GM12878 (cell line): ENCODE measurements around the gene MRGPRF. TPM values are rescaled to one million over a fixed set of nuclear protein-coding genes. Genes with fewer than 3 reads are reported as not detected.

ENCODE experiments used
- ATAC-seq: fragments of 200-7000 bp; cut with Tn5 transposase; 3 replicates; pipeline ENCODE4 v1.9.1; 2020; ENCODE audit warnings: mild to moderate bottlenecking, moderate library complexity
- BruUV-seq: library from RNA; stranded (reverse); fragments of 400-500 nt; replicated peaks from 2 replicates; lab custom pipeline; 2021; lab: Mats Ljungman, UMichigan
- CTCF ChIA-PET: fragments of 300-600 bp; sonication (Branson Sonifier 250); formaldehyde crosslinking; extraction: SDS; loops from one replicate; lab custom pipeline; 2021; ENCODE audit warnings: inconsistent platforms; lab: Yijun Ruan, JAX
- POLR2A ChIA-PET: fragments of 350-600 bp; formaldehyde crosslinking; extraction: SDS; loops from one replicate; lab custom pipeline; 2021; ENCODE audit warnings: inconsistent platforms; lab: Charles Lee
- RAD21 ChIA-PET: fragments of 300-600 bp; sonication (Branson Sonifier 250); formaldehyde crosslinking; loops from one replicate; lab custom pipeline; 2023; ENCODE audit warnings: antibody characterized with exemption; ENCODE audit not compliant: unreplicated experiment; lab: Charles Lee
- SMC1A ChIA-PET: fragments of 300-600 bp; sonication (Branson Sonifier 250); formaldehyde crosslinking; loops from one replicate; lab custom pipeline; 2023; ENCODE audit not compliant: unreplicated experiment, uncharacterized antibody; lab: Charles Lee
- DNase-seq: peaks from one replicate; pipeline ENCODE4 v3.0.0-alpha.2; 2011; ENCODE audit warnings: low read depth, low spot score
- FAIRE-seq: peaks from 3 replicates; lab custom pipeline; 2011; peaks lifted over from hg19 to GRCh38; lab: Jason Lieb, UNC
- H2AFZ ChIP-seq: 2 replicates; pipeline ENCODE4 v1.6.0; 2011; ENCODE audit warnings: low read depth, low read length, control low read depth; ENCODE audit not compliant: control insufficient read depth
- H3K27ac ChIP-seq: 2 replicates; pipeline ENCODE4 v1.5.1; 2011; ENCODE audit warnings: control low read depth; ENCODE audit not compliant: control insufficient read depth, insufficient read depth
- H3K27me3 ChIP-seq, 2 experiments: replicated peaks in 1 of 2; 2 replicates each; pipeline versions ENCODE4 v1.6.0 to v1.6.1; 2011; ENCODE audit warnings: low read length in 1 of 2; ENCODE audit not compliant: control insufficient read depth in 2 of 2, insufficient read depth in 2 of 2
- H3K36me3 ChIP-seq, 2 experiments: 2 replicates each; pipeline ENCODE4 v1.5.1; 2011; ENCODE audit warnings: low read length in 1 of 2; ENCODE audit not compliant: control insufficient read depth in 2 of 2, insufficient read depth in 2 of 2
- H3K4me1 ChIP-seq: 2 replicates; pipeline ENCODE4 v1.6.1; 2011; ENCODE audit warnings: mild to moderate bottlenecking, low read length, moderate library complexity, mixed read lengths; ENCODE audit not compliant: control insufficient read depth, insufficient read depth
- H3K4me2 ChIP-seq: 2 replicates; pipeline ENCODE4 v1.6.0; 2011; ENCODE audit warnings: control low read depth; ENCODE audit not compliant: control insufficient read depth, insufficient read depth
- H3K4me3 ChIP-seq: fragments of 200-600 bp; sonication (generic); 2 replicates; pipeline ENCODE4 v1.5.1; 2016
- H3K79me2 ChIP-seq: 2 replicates; pipeline ENCODE4 v1.6.0; 2011; ENCODE audit warnings: low read length; ENCODE audit not compliant: control insufficient read depth, insufficient read depth
- H3K9ac ChIP-seq: 2 replicates; pipeline ENCODE4 v1.8.0; 2011; ENCODE audit warnings: low read length, control low read depth, mixed read lengths; ENCODE audit not compliant: control insufficient read depth, insufficient read depth
- H3K9me3 ChIP-seq: replicated peaks from 3 replicates; pipeline ENCODE4 v1.5.1; 2011; ENCODE audit warnings: mild to moderate bottlenecking, low read length; ENCODE audit not compliant: control insufficient read depth, insufficient read depth
- H4K20me1 ChIP-seq: 2 replicates; pipeline ENCODE4 v1.6.0; 2011; ENCODE audit not compliant: control insufficient read depth, insufficient read depth
- BCL11A ChIP-seq: IDR thresholded peaks from 2 replicates; pipeline ENCODE4 v1.6.1; 2011; ENCODE audit warnings: low read depth, low read length
- CEBPB ChIP-seq, 2 experiments: fragments of 150-350 bp in 1 of 2; IDR thresholded peaks; 2 replicates each; pipeline ENCODE4 v1.6.1; 2012 to 2014; ENCODE audit warnings: low read depth in 2 of 2, low read length in 2 of 2, borderline replicate concordance in 1 of 2, inconsistent platforms in 1 of 2
- CREM ChIP-seq: IDR thresholded peaks from 2 replicates; pipeline ENCODE4 v1.6.1; 2014; ENCODE audit warnings: antibody characterized with exemption, low read depth
- ETV6 ChIP-seq, 2 experiments: fragments of 450-650 bp in 1 of 2; IDR thresholded peaks in 1 of 2; conservative IDR thresholded peaks in 1 of 2; 2 replicates each; pipeline ENCODE4 v1.6.1; 2014; ENCODE audit warnings: antibody characterized with exemption in 1 of 2, borderline replicate concordance in 1 of 2, low read depth in 1 of 2, mild to moderate bottlenecking in 1 of 2, moderate library complexity in 1 of 2
- GABPA ChIP-seq: IDR thresholded peaks from 2 replicates; pipeline ENCODE4 v1.6.1; 2014; ENCODE audit warnings: antibody characterized with exemption, low read depth, mild to moderate bottlenecking, inconsistent platforms
- HDAC6 ChIP-seq: fragments of 200-600 bp; sonication (generic); IDR thresholded peaks from one replicate; pipeline ENCODE4 v1.8.0; 2017; ENCODE audit warnings: antibody characterized with exemption; ENCODE audit not compliant: unreplicated experiment
- JUND ChIP-seq: IDR thresholded peaks from 2 replicates; pipeline ENCODE4 v1.6.1; 2012; ENCODE audit warnings: low read depth, mild to moderate bottlenecking, low read length, improper control_type of control experiment, moderate library complexity
- MYB ChIP-seq: fragments of 150-350 bp; IDR thresholded peaks from 2 replicates; pipeline ENCODE4 v1.6.1; 2014; ENCODE audit warnings: mild to moderate bottlenecking, low read depth, low read length, borderline replicate concordance
- NFIC ChIP-seq: IDR thresholded peaks from 2 replicates; pipeline ENCODE4 v1.6.1; 2012; ENCODE audit warnings: low read depth, mild to moderate bottlenecking, inconsistent platforms, low read length, moderate library complexity
- NRF1 ChIP-seq: conservative IDR thresholded peaks from 2 replicates; pipeline ENCODE4 v1.6.1; 2011; ENCODE audit warnings: mild to moderate bottlenecking, low read depth, low read length, improper control_type of control experiment
- SMAD5 ChIP-seq: IDR thresholded peaks from 2 replicates; pipeline ENCODE4 v1.6.1; 2016; ENCODE audit warnings: antibody characterized with exemption, low read depth
- TCF12 ChIP-seq: IDR thresholded peaks from 2 replicates; pipeline ENCODE4 v1.6.1; 2011; ENCODE audit warnings: low read depth, mild to moderate bottlenecking, low read length
- ZNF24 ChIP-seq: fragments of 450-650 bp; IDR thresholded peaks from 2 replicates; pipeline ENCODE4 v1.6.1; 2017; ENCODE audit warnings: antibody characterized with exemption, mild to moderate bottlenecking
- WGBS: methylation state at CpG from one replicate; pipeline ENCODE4 v1.1.6; 2016; ENCODE audit warnings: low lambda C conversion rate; ENCODE audit not compliant: insufficient replicate concordance, insufficient coverage; ENCODE audit errors: missing lambda C conversion rate; 5-methylcytosine and 5-hydroxymethylcytosine counted together
- in situ Hi-C: fragments of 300-500 bp; cut with MboI; formaldehyde crosslinking; loops from 9 replicates; pipeline ENCODE4 v1.14.3; 2018; ENCODE audit warnings: mixed read lengths
- intact Hi-C: fragments of 100-400 bp; cut with micrococcal nuclease; formaldehyde crosslinking; loops from one replicate; pipeline ENCODE4 v1.14.2; 2022; ENCODE audit not compliant: unreplicated experiment
- polyA plus RNA-seq, 11 experiments: library from polyadenylated mRNA; depleted of rRNA in 4 of 11; unstranded in 6 of 11; stranded (reverse) in 5 of 11; fragments of >200 nt; fragmentation: Nextera tagmentation in 4 of 11; fragmentation: Illumina TruSeq in 1 of 11; extraction: Ambion mirVana in 4 of 11; extraction: Trizol in 1 of 11; gene quantifications; 1 replicate in 1 of 11; 2 replicates in 10 of 11; pipeline versions ENCODE4 v1.2.1 to v1.2.3, GENCODE V29; 2011 to 2016; ENCODE audit warnings: inconsistent platforms in 2 of 11, missing spikeins in 2 of 11, low read depth in 1 of 11
- total RNA-seq, 4 experiments: library from RNA; depleted of rRNA in 3 of 4; stranded (reverse); fragments of >200 nt in 3 of 4; fragmentation: Illumina TruSeq in 1 of 4; extraction: Trizol in 1 of 4; gene quantifications; 2 replicates each; pipeline versions ENCODE4 v1.2.1 to v1.2.3, GENCODE V29; 2013 to 2021
- TF ChIP-seq, protein P1 (sequence below): fragments of 450-650 bp; IDR thresholded peaks from 2 replicates; pipeline ENCODE4 v1.6.1; 2018; ENCODE audit warnings: mild to moderate bottlenecking, low read depth, moderate library complexity; ENCODE audit not compliant: partially characterized antibody
- TF ChIP-seq, protein P2 (sequence below): fragments of 450-650 bp; IDR thresholded peaks from 2 replicates; pipeline ENCODE4 v1.6.1; 2017; ENCODE audit warnings: mild to moderate bottlenecking, moderate library complexity
- TF ChIP-seq, protein P3 (sequence below): fragments of 450-650 bp; IDR thresholded peaks from 2 replicates; pipeline ENCODE4 v1.6.1; 2017; ENCODE audit warnings: low read depth, mild to moderate bottlenecking, moderate library complexity

The MRGPRF gene
- total and polyA plus RNA-seq, 10 of the 15 experiments (the other 5 are each of a cell fraction or from before 2014, with no cell fraction given), result not detected

DNA sequence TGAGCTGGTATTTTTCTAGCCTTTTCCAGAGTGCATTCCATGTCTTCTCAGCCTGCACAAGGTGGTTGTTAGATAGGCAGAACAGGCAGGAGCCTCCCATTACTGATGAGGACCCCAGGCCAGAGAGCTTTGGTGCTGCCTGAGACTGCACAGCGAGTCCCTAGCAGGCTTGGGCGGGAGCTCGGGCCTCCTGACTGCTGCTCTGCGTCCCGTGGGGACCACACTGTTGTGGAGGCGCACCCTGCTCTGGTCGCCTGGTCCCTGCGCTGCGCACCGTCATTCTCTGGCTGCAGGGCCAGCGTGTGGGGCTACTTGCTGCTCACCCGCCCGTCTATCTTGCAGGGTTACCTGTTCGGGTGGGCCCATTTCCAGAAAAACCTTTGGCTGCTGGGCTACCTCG lies 44.2 kb upstream of the MRGPRF start:
- peaks cover 5 to 15% of the 10 kb centered on the region in 2 experiments; a peak in 3 of 4 replicates for H3K36me3 ChIP-seq
- ATAC-seq (no peak), FAIRE-seq (no peak), DNase-seq (no peak)
- ChIA-PET CTCF (interaction anchor here (1.2 to 3.0 kb wide), 3 partner anchors 13 to 33 kb away, joined by 3 to 11 read pairs (median 4); no protein-coding TSS in a partner anchor), POLR2A (no interaction called here), SMC1A (interaction anchor here (0.8 to 3.3 kb wide), 7 partner anchors 10 to 240 kb away, joined by 3 to 10 read pairs (median 4); no protein-coding TSS in a partner anchor), RAD21 (interaction anchor here (1.5 to 1.9 kb wide), 3 partner anchors 9 to 13 kb away, joined by 4 read pairs; no protein-coding TSS in a partner anchor)
- H4K20me1 ChIP-seq, result no peaks in the 10 kb centered on the region; the same call in 1 of the 2 replicates
- no peak overlapping the region for H3K9ac ChIP-seq
- H3K79me2 ChIP-seq, result peaks cover 28% of the 10 kb centered on the region
- no peak overlapping the region; the same call in 1 of the 2 replicates for H3K27ac ChIP-seq
- H2AFZ ChIP-seq, result no peak overlapping the region
- intact Hi-C loops (loop anchor here (10.0 kb wide), 1 partner anchor 212 kb away; the partner anchor contains the start of gene CPT1A), in situ Hi-C loops (no loop called here)
- H3K9me3 ChIP-seq, result no peaks in the 10 kb centered on the region
- no peaks in the 10 kb centered on the region for H3K27me3 ChIP-seq
- H3K4me1 ChIP-seq, result peaks cover 37% of the 10 kb centered on the region
- no TSS peak for BruUV-seq
- WGBS, result 88% methylated on average over 15 of the region's 15 CpGs
- H3K4me2 ChIP-seq, result no peak overlapping the region
- no peak overlapping the region for H3K4me3 ChIP-seq
- TF ChIP-seq NRF1 (no peak), NFIC (no peak), BCL11A (no peak), ZNF24 (no peak), GABPA (no peak), SMAD5 (no peak), CREM (no peak), CEBPB (IDR thresholded peaks at IDR 0.05; ENCODE audit: borderline replicate concordance in 1 of 2, low read depth in 2 of 2, low read length in 2 of 2) (no peak), TCF12 (no peak), JUND (no peak), HDAC6 (no peak), MYB (no peak), ETV6 (conservative IDR thresholded peaks at IDR 0.05 in 1 of 2, IDR thresholded peaks at IDR 0.05 in 1 of 2; ENCODE audit: borderline replicate concordance in 1 of 2, low read depth in 1 of 2) (no peak)
- TF ChIP-seq, protein P1, sequence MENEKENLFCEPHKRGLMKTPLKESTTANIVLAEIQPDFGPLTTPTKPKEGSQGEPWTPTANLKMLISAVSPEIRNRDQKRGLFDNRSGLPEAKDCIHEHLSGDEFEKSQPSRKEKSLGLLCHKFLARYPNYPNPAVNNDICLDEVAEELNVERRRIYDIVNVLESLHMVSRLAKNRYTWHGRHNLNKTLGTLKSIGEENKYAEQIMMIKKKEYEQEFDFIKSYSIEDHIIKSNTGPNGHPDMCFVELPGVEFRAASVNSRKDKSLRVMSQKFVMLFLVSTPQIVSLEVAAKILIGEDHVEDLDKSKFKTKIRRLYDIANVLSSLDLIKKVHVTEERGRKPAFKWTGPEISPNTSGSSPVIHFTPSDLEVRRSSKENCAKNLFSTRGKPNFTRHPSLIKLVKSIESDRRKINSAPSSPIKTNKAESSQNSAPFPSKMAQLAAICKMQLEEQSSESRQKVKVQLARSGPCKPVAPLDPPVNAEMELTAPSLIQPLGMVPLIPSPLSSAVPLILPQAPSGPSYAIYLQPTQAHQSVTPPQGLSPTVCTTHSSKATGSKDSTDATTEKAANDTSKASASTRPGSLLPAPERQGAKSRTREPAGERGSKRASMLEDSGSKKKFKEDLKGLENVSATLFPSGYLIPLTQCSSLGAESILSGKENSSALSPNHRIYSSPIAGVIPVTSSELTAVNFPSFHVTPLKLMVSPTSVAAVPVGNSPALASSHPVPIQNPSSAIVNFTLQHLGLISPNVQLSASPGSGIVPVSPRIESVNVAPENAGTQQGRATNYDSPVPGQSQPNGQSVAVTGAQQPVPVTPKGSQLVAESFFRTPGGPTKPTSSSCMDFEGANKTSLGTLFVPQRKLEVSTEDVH, result no peak
- TF ChIP-seq, protein P2, sequence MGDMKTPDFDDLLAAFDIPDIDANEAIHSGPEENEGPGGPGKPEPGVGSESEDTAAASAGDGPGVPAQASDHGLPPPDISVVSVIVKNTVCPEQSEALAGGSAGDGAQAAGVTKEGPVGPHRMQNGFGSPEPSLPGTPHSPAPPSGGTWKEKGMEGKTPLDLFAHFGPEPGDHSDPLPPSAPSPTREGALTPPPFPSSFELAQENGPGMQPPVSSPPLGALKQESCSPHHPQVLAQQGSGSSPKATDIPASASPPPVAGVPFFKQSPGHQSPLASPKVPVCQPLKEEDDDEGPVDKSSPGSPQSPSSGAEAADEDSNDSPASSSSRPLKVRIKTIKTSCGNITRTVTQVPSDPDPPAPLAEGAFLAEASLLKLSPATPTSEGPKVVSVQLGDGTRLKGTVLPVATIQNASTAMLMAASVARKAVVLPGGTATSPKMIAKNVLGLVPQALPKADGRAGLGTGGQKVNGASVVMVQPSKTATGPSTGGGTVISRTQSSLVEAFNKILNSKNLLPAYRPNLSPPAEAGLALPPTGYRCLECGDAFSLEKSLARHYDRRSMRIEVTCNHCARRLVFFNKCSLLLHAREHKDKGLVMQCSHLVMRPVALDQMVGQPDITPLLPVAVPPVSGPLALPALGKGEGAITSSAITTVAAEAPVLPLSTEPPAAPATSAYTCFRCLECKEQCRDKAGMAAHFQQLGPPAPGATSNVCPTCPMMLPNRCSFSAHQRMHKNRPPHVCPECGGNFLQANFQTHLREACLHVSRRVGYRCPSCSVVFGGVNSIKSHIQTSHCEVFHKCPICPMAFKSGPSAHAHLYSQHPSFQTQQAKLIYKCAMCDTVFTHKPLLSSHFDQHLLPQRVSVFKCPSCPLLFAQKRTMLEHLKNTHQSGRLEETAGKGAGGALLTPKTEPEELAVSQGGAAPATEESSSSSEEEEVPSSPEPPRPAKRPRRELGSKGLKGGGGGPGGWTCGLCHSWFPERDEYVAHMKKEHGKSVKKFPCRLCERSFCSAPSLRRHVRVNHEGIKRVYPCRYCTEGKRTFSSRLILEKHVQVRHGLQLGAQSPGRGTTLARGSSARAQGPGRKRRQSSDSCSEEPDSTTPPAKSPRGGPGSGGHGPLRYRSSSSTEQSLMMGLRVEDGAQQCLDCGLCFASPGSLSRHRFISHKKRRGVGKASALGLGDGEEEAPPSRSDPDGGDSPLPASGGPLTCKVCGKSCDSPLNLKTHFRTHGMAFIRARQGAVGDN, result no peak
- TF ChIP-seq, protein P3, sequence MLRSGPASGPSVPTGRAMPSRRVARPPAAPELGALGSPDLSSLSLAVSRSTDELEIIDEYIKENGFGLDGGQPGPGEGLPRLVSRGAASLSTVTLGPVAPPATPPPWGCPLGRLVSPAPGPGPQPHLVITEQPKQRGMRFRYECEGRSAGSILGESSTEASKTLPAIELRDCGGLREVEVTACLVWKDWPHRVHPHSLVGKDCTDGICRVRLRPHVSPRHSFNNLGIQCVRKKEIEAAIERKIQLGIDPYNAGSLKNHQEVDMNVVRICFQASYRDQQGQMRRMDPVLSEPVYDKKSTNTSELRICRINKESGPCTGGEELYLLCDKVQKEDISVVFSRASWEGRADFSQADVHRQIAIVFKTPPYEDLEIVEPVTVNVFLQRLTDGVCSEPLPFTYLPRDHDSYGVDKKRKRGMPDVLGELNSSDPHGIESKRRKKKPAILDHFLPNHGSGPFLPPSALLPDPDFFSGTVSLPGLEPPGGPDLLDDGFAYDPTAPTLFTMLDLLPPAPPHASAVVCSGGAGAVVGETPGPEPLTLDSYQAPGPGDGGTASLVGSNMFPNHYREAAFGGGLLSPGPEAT, result no peak
